ENCODE measurements around the gene POU4F1.

DNA sequence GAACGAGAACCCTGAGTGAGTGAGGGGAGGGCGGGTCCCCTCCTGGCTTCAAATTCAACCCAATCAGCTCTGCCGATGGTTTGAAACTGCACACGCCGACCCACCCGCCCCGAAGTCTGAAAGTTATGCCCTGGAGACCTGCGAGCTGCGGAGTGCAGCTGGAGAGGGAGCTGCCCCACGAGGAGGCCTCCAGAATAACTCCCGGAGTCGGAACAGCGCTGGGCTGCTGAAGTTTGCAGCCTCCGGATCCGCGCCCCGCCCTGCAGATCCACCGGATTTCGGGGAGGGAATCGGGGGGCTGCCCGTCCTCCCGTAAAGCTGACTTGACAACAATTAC, 7.0 kb downstream of the POU4F1 start:
- no peak for TF ChIP-seq POLR2AphosphoS5 (IDR thresholded peaks at IDR 0.05)
- TF ChIP-seq, protein P1, sequence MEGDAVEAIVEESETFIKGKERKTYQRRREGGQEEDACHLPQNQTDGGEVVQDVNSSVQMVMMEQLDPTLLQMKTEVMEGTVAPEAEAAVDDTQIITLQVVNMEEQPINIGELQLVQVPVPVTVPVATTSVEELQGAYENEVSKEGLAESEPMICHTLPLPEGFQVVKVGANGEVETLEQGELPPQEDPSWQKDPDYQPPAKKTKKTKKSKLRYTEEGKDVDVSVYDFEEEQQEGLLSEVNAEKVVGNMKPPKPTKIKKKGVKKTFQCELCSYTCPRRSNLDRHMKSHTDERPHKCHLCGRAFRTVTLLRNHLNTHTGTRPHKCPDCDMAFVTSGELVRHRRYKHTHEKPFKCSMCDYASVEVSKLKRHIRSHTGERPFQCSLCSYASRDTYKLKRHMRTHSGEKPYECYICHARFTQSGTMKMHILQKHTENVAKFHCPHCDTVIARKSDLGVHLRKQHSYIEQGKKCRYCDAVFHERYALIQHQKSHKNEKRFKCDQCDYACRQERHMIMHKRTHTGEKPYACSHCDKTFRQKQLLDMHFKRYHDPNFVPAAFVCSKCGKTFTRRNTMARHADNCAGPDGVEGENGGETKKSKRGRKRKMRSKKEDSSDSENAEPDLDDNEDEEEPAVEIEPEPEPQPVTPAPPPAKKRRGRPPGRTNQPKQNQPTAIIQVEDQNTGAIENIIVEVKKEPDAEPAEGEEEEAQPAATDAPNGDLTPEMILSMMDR (IDR thresholded peaks at IDR 0.05), result no peak

All from sigmoid colon (tissue), 4 donors.